Activated gamma-delta T cell treated with anti-CD3 and anti-CD28 coated beads, Interleukin-2, amount 50 U/mL, for 16 hours (primary cell): ENCODE results near the gene LLCFC1.

Source experiments
- DNase-seq: peaks from one replicate; pipeline ENCODE4 v3.0.0-alpha.2; 2020; ENCODE audit warnings: low read depth

The LLCFC1 gene

GRCh38 chr7:142939226-142939910, at the start of gene LLCFC1:
LLCFC1 (plus strand) TSS chr7:142939484; CDS start chr7:142939622, 138 bp downstream.
- DNase-seq, result no peak

- no peak for DNase-seq
Observed at GRCh38 chr7:142889816-142890215, 49.5 kb upstream of the LLCFC1 start.

GRCh38 chr7:142890874-142891485, 48.3 kb upstream of the LLCFC1 start:
- DNase-seq, result no peak

- no peak for DNase-seq
Observed at GRCh38 chr7:142891490-142892082, 47.7 kb upstream of the LLCFC1 start.

GRCh38 chr7:142892951-142893350, 46.3 kb upstream of the LLCFC1 start:
- DNase-seq, result no peak

- no peak for DNase-seq
Observed at GRCh38 chr7:142894112-142894984, 44.9 kb upstream of the LLCFC1 start.

GRCh38 chr7:142894985-142895593, 44.2 kb upstream of the LLCFC1 start:
- DNase-seq, result no peak

GRCh38 chr7:142896151-142896550, 43.1 kb upstream of the LLCFC1 start:
- DNase-seq, result no peak

GRCh38 chr7:142896741-142897379, 42.4 kb upstream of the LLCFC1 start:
- DNase-seq, result no peak

- no peak for DNase-seq
Observed at GRCh38 chr7:142897691-142898090, 41.6 kb upstream of the LLCFC1 start.

- no peak for DNase-seq
Observed at GRCh38 chr7:142898377-142899170, 40.7 kb upstream of the LLCFC1 start.

- DNase-seq, result no peak
Observed at GRCh38 chr7:142899661-142900060, 39.6 kb upstream of the LLCFC1 start.

- DNase-seq, result no peak
Observed at GRCh38 chr7:142901426-142902259, 37.6 kb upstream of the LLCFC1 start.

- DNase-seq, result no peak
Observed at GRCh38 chr7:142904128-142904527, 35.2 kb upstream of the LLCFC1 start.

GRCh38 chr7:142905759-142906158, 33.5 kb upstream of the LLCFC1 start:
- DNase-seq, result no peak

GRCh38 chr7:142906643-142907042, 32.6 kb upstream of the LLCFC1 start:
- DNase-seq, result no peak

- DNase-seq, result no peak
Observed at GRCh38 chr7:142908290-142908689, 31.0 kb upstream of the LLCFC1 start.

- DNase-seq, result no peak
Observed at GRCh38 chr7:142908921-142909890, 30.1 kb upstream of the LLCFC1 start.

- no peak for DNase-seq
Observed at GRCh38 chr7:142910031-142910433, 29.3 kb upstream of the LLCFC1 start.
